Neural progenitor cell (in vitro differentiated cells): Measurements from ENCODE around the gene FOLR1. TPM values are rescaled to one million over a fixed set of nuclear protein-coding genes. Genes with fewer than 3 reads are reported as not detected.
"Not testable (repeated sequence)": the region's sequence is repeated elsewhere in the genome, so short reads cannot be mapped to it uniquely, and the experiment has no call there.

Source experiments
- DNase-seq: peaks from one replicate; pipeline ENCODE4 v3.0.0-alpha.2; 2016; ENCODE audit warnings: low spot score
- H2AFZ ChIP-seq: fragments of 200-600 bp; sonication (generic); replicated peaks from 2 replicates; pipeline ENCODE4 v1.6.1; 2016; ENCODE audit warnings: antibody characterized with exemption
- H3F3A ChIP-seq: fragments of 200-600 bp; sonication (generic); 2 replicates; pipeline ENCODE4 v1.6.1; 2016; ENCODE audit warnings: antibody characterized with exemption, low read depth
- H3K27ac ChIP-seq: fragments of 200-600 bp; sonication (generic); 2 replicates; pipeline ENCODE4 v1.5.1; 2016; ENCODE audit warnings: mild to moderate bottlenecking
- H3K27me3 ChIP-seq: fragments of 200-600 bp; sonication (generic); 2 replicates; pipeline ENCODE4 v1.6.1; 2016; ENCODE audit warnings: mild to moderate bottlenecking, moderate library complexity
- H3K36me3 ChIP-seq: fragments of 200-600 bp; sonication (generic); 2 replicates; pipeline ENCODE4 v1.5.1; 2016
- H3K4me1 ChIP-seq: fragments of 200-600 bp; sonication (generic); 2 replicates; pipeline ENCODE4 v1.6.1; 2016; ENCODE audit warnings: mixed run types
- H3K4me2 ChIP-seq: fragments of 200-600 bp; sonication (generic); 2 replicates; pipeline ENCODE4 v1.6.1; 2016
- H3K4me3 ChIP-seq: fragments of 200-600 bp; sonication (generic); 2 replicates; pipeline ENCODE4 v1.5.1; 2016
- H3K79me2 ChIP-seq: fragments of 200-600 bp; sonication (generic); 2 replicates; pipeline ENCODE4 v1.6.1; 2016; ENCODE audit warnings: low read depth
- H3K9ac ChIP-seq: fragments of 200-600 bp; sonication (generic); 2 replicates; pipeline ENCODE4 v1.6.1; 2016
- H3K9me3 ChIP-seq: fragments of 200-600 bp; sonication (generic); 2 replicates; pipeline ENCODE4 v1.5.1; 2016; ENCODE audit warnings: low read depth
- H4K20me1 ChIP-seq: fragments of 200-600 bp; sonication (generic); 2 replicates; pipeline ENCODE4 v1.6.1; 2016; ENCODE audit warnings: low read depth
- H3K27ac Mint-ChIP-seq: 3 replicates; pipeline ENCODE4 v1.8.0; 2021; ENCODE audit warnings: mixed read lengths
- H3K27me3 Mint-ChIP-seq: 2 replicates; pipeline ENCODE4 v1.8.0; 2022; ENCODE audit warnings: low read depth, mild to moderate bottlenecking, inconsistent platforms, moderate library complexity, mixed read lengths; ENCODE audit not compliant: insufficient read depth
- H3K36me3 Mint-ChIP-seq: 3 replicates; pipeline ENCODE4 v1.8.0; 2021; ENCODE audit warnings: mixed read lengths
- H3K4me1 Mint-ChIP-seq: 3 replicates; pipeline ENCODE4 v1.8.0; 2021; ENCODE audit warnings: mixed read lengths
- H3K4me3 Mint-ChIP-seq: 3 replicates; pipeline ENCODE4 v1.8.0; 2021; ENCODE audit warnings: mild to moderate bottlenecking, moderate library complexity, mixed read lengths
- H3K9me3 Mint-ChIP-seq: 3 replicates; pipeline ENCODE4 v1.8.0; 2020; ENCODE audit warnings: mixed read lengths
- EZH2 ChIP-seq: fragments of 200-600 bp; sonication (generic); IDR thresholded peaks from 2 replicates; pipeline ENCODE4 v1.6.1; 2017; ENCODE audit warnings: antibody characterized with exemption, mild to moderate bottlenecking, moderate library complexity
- EZH2phosphoT487 ChIP-seq: fragments of 200-600 bp; sonication (generic); IDR thresholded peaks from 2 replicates; pipeline ENCODE4 v1.6.1; 2017; ENCODE audit warnings: antibody characterized with exemption
- total RNA-seq: library from RNA; depleted of rRNA; stranded (reverse); fragments of >200 nt; gene quantifications from 2 replicates; pipeline ENCODE4 v1.2.3, GENCODE V29; 2015; ENCODE audit warnings: low replicate concordance
- TF ChIP-seq, protein P1 (sequence below): fragments of 200-600 bp; sonication (generic); IDR thresholded peaks from 2 replicates; pipeline ENCODE4 v1.5.1; 2017; ENCODE audit warnings: antibody characterized with exemption, mild to moderate bottlenecking

FOLR1 gene
- total RNA-seq, 1 donor from 2014 or later, result 3.6 TPM

DNA sequence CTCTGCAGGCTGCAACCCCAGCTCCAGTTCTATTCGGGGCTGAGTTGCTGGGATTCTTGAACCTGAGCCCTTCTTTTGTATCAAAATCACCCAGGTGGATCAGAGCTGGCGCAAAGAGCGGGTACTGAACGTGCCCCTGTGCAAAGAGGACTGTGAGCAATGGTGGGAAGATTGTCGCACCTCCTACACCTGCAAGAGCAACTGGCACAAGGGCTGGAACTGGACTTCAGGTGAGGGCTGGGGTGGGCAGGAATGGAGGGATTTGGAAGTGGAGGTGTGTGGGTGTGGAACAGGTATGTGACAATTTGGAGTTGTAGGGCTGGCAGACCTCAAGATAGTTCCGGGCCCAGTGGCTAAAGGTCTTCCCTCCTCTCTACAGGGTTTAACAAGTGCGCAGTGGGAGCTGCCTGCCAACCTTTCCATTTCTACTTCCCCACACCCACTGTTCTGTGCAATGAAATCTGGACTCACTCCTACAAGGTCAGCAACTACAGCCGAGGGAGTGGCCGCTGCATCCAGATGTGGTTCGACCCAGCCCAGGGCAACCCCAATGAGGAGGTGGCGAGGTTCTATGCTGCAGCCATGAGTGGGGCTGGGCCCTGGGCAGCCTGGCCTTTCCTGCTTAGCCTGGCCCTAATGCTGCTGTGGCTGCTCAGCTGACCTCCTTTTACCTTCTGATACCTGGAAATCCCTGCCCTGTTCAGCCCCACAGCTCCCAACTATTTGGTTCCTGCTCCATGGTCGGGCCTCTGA is 3.8 kb downstream of the FOLR1 start:
- DNase-seq, result no peak
- peaks cover 13% of the 10 kb centered on the region for H3K4me1 Mint-ChIP-seq
- H3K27ac Mint-ChIP-seq, result no peak overlapping the region
- TF ChIP-seq EZH2 (no peak), EZH2phosphoT487 (no peak)
- TF ChIP-seq, protein P1, sequence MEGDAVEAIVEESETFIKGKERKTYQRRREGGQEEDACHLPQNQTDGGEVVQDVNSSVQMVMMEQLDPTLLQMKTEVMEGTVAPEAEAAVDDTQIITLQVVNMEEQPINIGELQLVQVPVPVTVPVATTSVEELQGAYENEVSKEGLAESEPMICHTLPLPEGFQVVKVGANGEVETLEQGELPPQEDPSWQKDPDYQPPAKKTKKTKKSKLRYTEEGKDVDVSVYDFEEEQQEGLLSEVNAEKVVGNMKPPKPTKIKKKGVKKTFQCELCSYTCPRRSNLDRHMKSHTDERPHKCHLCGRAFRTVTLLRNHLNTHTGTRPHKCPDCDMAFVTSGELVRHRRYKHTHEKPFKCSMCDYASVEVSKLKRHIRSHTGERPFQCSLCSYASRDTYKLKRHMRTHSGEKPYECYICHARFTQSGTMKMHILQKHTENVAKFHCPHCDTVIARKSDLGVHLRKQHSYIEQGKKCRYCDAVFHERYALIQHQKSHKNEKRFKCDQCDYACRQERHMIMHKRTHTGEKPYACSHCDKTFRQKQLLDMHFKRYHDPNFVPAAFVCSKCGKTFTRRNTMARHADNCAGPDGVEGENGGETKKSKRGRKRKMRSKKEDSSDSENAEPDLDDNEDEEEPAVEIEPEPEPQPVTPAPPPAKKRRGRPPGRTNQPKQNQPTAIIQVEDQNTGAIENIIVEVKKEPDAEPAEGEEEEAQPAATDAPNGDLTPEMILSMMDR, result no peak
- Histone ChIP-seq H4K20me1 (no peaks in the 10 kb centered on the region), H3K27me3 (no peaks in the 10 kb centered on the region), H3K4me2 (no peak overlapping the region), H3K9ac (no peak overlapping the region), H3K9me3 (no peaks in the 10 kb centered on the region), H2AFZ (no peak overlapping the region), H3F3A (peaks cover 1% of the 10 kb centered on the region), H3K4me1 (peaks cover 15% of the 10 kb centered on the region), H3K36me3 (no peaks in the 10 kb centered on the region), H3K4me3 (no peak overlapping the region), H3K27ac (no peak overlapping the region), H3K79me2 (no peaks in the 10 kb centered on the region)
- no peak overlapping the region for H3K4me3 Mint-ChIP-seq
- peaks cover 2% of the 10 kb centered on the region for H3K27me3 Mint-ChIP-seq
- H3K36me3 Mint-ChIP-seq, result no peaks in the 10 kb centered on the region
- H3K9me3 Mint-ChIP-seq, result no peaks in the 10 kb centered on the region

DNA sequence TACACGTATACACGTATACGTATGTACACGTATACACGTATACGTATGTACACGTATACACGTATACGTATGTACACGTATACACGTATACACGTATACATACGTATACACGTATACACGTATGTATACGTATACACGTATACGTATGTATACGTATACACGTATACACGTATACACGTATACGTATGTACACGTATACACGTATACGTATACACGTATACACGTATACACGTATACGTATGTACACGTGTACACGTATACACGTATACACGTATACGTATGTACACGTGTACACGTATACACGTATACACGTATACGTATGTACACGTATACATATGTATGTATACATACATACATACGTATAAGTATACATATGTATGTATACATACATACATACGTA is 9.5 kb downstream of the FOLR1 start:
- not testable (repeated sequence) for H3K4me2 ChIP-seq, H3K4me1 Mint-ChIP-seq, H3K27me3 Mint-ChIP-seq, H3K27ac Mint-ChIP-seq, H3K36me3 ChIP-seq, H3K9ac ChIP-seq, H3F3A ChIP-seq, H2AFZ ChIP-seq, H4K20me1 ChIP-seq, H3K4me3 Mint-ChIP-seq, H3K9me3 Mint-ChIP-seq, H3K9me3 ChIP-seq, H3K4me1 ChIP-seq, H3K27ac ChIP-seq, H3K79me2 ChIP-seq, H3K36me3 Mint-ChIP-seq, H3K4me3 ChIP-seq, DNase-seq, H3K27me3 ChIP-seq

DNA sequence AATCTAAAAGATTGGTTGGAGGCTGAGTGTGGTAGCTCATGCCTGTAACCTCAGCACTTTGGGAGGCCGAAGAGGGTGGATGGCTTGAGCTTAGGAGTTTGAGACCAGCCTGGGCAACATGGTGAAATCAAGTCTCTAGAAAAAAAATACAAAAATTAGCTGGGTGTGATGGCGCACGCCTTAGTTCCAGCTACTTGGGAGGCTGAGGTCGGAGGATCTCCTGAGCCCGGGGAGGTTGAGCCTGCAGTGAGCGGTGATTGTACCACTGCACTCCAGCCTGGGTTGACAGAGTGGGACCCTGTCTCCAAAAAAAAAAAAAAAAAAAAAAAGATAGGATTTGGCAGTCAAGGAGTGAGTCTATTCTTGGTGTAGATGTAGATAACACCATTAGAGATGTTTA is 10.6 kb downstream of the FOLR1 start:
- Histone ChIP-seq H3F3A (peaks cover 8% of the 10 kb centered on the region), H3K4me3 (no peak overlapping the region), H4K20me1 (no peaks in the 10 kb centered on the region), H3K9me3 (no peaks in the 10 kb centered on the region), H3K4me2 (no peak overlapping the region), H3K4me1 (no peaks in the 10 kb centered on the region), H3K27me3 (no peaks in the 10 kb centered on the region), H3K9ac (no peak overlapping the region), H3K36me3 (no peaks in the 10 kb centered on the region), H3K79me2 (no peaks in the 10 kb centered on the region), H2AFZ (no peak overlapping the region), H3K27ac (no peak overlapping the region)
- Mint-ChIP-seq H3K27me3 (no peaks in the 10 kb centered on the region), H3K27ac (no peak overlapping the region), H3K4me3 (no peak overlapping the region), H3K4me1 (no peaks in the 10 kb centered on the region), H3K9me3 (no peaks in the 10 kb centered on the region), H3K36me3 (no peaks in the 10 kb centered on the region)
- DNase-seq, result no peak
- TF ChIP-seq EZH2 (no peak), EZH2phosphoT487 (no peak)
- TF ChIP-seq, protein P1, result no peak

DNA sequence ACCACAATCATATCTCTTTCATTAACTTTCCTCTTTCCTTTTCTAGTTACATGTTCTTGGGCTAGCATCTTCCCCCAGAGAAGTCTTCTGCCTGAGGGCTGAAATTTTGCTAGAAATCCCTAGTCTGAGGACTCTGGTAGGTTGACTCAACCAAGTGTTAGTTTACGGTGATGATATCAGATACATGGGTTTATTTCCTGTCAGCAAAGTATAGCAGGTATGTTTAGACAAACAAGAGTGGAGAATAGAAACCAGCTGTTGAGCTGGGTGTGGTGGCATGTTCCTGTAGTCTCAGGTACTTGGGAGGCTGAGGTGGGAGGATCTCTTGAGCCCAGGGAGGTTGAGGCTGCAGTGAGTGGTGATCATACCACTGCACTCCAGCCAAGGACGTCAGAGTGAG is 11.2 kb downstream of the FOLR1 start:
- Histone ChIP-seq H3K9me3 (no peaks in the 10 kb centered on the region), H4K20me1 (no peaks in the 10 kb centered on the region), H3K27ac (no peak overlapping the region), H3K4me1 (no peaks in the 10 kb centered on the region), H3K4me2 (no peak overlapping the region), H3K36me3 (no peaks in the 10 kb centered on the region), H2AFZ (no peak overlapping the region), H3K4me3 (no peak overlapping the region), H3F3A (peaks cover 8% of the 10 kb centered on the region), H3K27me3 (no peaks in the 10 kb centered on the region), H3K9ac (no peak overlapping the region), H3K79me2 (no peaks in the 10 kb centered on the region)
- DNase-seq, result no peak
- Mint-ChIP-seq H3K27ac (no peak overlapping the region), H3K27me3 (no peaks in the 10 kb centered on the region), H3K9me3 (no peaks in the 10 kb centered on the region), H3K4me3 (no peak overlapping the region), H3K36me3 (no peaks in the 10 kb centered on the region), H3K4me1 (no peaks in the 10 kb centered on the region)
- TF ChIP-seq EZH2 (no peak), EZH2phosphoT487 (no peak)
- TF ChIP-seq, protein P1, result no peak
